Cerebellar nuclear complex (tissue), 1 donor: ENCODE data around the gene PPIAL4G.
"Not testable (repeated sequence)": the region's sequence is repeated elsewhere in the genome, so short reads cannot be mapped to it uniquely, and the experiment has no call there.

ENCODE experiments used
- DNase-seq, 2 experiments: peaks; one replicate each; lab custom pipeline; 2025; lab: John Stamatoyannopoulos, UW

The PPIAL4G gene

DNA sequence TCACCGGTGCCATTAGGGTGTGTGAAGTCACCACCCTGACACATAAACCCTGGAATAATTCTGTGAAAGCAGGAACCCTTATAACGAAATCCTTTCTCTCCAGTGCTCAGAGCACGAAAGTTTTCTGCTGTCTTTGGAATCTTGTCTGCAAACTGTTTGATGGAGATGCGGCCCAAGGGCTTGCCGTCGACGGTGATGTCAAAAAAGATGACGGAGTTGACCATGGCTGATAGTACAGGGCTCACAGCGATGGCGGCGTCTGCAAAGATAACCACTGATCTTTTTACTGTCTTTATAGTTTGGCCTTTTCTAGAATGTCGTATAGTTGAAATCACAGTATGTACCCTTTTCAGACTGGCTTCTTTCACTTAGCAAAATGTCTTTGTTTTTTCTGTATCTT lies at the start of gene PPIAL4G:
PPIAL4G (minus strand) TSS at position 274 of the 400 bp plus-strand sequence; CDS start at position 224, 50 bp downstream.
- not testable (repeated sequence) for DNase-seq

DNA sequence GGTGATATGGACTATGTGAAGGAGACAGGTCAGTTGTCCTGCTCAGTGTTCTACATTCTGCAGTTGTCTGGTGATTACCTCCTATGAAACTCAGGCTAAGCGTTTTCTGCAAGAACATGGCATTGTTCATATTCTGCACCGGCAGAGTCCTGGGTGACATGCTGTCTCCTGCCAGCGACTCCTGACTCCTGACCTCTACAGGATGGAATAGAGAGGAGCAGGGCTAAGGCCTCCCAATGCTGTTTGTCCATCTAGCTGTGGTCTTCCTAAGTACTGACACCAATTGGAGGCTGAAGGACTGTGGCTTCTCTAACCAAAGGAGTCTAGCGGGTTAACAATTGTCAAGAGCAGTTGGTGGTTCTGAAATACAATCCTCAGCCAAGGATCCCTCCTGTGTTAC lies 49.1 kb upstream of the PPIAL4G start:
- not testable (repeated sequence) for DNase-seq

DNA sequence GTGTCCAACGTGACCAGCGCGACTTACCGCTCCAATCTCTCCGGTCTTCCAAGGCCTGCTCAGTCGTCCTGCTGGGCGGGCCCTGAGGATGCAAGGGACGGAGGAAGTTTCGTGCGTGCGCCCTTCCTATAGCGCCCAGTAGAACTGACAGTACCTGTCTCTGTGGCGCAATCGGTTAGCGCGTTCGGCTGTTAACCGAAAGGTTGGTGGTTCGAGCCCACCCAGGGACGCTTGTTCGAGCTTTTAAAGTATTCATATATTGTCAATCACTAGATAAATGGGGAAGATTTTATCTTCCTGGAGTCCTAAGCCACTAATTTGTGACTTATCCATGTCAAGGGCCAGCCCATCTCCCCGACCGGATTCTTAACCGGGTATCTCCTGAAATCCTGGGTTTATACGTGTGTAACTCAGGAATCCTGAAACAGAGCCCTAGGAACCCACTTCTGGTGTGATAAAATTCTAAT lies 46.0 kb upstream of the PPIAL4G start:
- DNase-seq, result not testable (repeated sequence)

DNA sequence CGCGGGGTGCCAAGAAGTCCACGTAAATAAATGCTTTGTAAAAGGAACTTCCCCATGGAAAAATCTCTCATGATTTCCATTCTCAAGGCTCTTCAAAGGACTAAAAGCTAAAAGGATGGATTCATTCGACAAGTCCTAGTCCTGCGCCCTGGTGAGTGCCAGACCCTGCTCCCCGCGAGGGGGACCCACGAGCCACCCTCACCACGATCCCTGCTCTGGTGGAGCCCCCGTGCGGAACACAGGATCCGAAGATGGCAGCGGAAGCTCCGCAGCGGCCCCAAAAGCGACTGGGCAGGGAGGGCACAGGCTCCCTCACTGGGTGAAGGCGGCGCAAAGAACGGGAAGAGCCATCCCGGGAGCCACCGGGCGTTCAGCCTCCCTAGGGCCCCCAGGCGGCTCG lies 45.5 kb upstream of the PPIAL4G start:
- not testable (repeated sequence) for DNase-seq

DNA sequence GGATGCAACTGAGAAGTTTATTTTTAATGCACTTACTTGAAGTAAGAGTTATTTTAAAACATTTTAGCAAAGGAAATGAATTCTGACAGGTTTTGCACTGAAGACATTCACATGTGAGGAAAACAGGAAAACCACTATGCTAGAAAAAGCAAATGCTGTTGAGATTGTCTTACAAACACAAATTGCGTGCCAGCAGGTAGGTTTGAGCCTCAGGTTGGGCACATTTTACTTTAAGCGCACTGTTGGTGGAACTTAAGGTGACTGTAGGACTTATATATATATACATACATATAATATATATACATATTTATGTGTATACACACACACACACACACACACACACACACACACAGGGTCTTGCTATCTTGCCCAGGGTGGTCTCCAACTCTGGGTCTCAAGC lies 43.5 kb upstream of the PPIAL4G start:
- DNase-seq, result not testable (repeated sequence)

DNA sequence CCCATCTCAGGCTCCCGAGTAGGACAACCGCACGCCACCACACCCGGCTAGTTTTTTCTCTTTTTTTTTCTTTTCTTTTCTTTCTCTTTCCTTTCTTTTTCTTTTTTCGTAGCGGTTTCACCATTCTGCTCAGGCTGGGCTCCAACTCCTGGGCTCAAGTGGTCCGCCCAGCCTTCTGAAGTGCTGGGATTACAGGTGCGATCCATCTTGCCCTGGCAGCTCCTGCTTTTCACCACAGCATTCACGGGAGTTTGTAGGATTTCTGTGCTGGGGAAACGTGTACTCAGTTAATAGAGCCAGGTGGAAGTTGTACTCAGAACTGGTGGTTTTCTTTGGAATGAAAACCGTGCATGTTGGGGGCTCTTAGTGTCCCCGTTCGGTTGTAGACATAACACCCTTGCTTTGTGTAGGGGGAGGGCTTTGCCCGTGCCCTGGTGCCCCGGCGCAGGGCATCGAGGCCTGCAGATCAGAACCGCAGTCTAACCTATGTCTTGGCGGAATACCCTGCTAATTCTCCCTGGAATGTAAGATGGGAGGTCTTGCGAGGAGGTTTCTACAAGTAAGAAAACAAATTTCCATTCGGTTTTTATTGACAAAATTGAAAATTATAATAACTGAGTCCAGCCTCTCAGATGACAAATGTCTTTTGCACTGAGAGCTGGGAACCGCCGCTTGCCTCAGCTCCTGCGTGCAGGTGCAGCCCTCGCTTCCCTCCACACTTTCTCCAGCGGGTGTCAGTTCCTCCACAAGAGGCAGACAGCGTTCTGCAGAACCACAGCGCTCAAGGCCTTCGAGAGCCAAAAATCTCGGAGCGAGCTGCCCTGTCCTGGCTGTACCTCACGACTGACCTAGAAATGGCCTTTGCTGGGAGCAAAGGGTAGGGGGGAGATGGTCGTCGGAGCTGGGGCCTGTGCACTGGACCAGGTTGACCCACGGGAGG lies 40.4 kb upstream of the PPIAL4G start:
- DNase-seq, result not testable (repeated sequence)

DNA sequence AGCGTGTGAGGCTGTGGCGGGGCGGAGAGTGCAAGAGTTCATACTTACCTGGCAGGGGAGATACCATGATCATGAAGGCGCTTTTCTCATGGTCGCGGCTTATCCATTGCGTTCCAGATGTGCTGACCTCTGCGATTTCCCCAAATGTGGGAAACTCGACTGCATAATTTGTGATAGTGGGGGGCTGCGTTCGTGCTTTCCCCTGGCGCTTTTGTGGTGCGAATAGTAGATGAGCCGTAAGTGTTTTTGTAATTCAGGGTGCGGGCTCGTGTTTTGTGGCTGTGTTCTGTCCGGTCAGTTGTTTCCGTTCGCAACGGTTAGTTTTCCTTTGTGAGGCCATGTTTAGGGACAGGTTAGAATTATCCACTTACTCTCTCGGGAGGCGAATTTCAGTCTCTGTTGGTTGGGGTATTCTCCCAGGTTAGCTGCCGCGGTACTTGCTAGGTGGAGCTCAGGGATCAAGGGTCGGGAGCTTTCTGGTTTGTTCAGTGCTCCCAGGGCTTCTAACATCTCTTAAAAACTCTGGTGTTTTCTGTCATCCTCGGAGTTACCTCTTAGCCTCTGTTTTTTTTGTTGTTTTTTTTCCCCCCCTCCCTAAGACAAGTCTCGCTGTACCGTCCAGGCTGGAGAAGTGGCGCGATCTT lies 39.6 kb upstream of the PPIAL4G start:
- DNase-seq, result peak; percentile 22 to 84

DNA sequence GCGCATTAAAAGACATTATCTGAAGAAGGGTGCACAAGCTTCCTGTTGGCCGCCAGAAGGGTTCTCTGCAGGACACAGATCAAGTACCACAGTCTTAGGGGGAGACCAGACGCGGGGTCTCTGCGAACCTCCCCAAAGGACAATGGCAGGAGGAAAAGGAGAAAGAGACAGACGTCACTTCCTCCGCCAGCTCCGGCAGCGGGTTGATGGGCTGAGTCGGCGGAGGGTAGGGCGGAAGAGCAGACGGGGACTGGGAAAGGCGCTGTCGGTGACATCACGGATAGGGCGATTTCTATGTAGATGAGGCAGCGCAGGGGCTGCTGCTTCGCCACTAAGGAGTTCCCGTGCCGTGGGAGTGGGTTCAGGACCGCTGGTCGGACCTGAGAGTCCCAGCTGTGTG lies 39.0 kb upstream of the PPIAL4G start:
- DNase-seq, result peak; percentile 45 to 79

DNA sequence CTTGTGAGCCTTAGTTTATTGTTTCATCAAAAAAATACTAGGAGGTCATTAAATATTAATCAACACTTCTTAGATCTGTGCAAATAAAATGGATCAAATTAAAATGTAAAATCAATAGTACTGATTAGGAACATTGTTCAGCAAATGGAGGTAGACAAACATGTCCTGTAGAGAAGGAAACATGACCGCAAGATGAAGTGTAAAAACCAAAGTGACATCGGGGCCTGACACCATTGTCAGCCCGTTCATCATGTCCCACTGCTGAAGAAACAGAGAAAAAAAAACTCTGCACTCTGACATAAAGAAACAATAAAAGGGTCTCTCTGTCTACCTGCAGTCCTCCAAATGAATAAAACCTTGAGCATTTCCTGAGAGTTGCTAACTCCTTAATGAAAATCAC lies 31.2 kb upstream of the PPIAL4G start:
- DNase-seq, result not testable (repeated sequence)

DNA sequence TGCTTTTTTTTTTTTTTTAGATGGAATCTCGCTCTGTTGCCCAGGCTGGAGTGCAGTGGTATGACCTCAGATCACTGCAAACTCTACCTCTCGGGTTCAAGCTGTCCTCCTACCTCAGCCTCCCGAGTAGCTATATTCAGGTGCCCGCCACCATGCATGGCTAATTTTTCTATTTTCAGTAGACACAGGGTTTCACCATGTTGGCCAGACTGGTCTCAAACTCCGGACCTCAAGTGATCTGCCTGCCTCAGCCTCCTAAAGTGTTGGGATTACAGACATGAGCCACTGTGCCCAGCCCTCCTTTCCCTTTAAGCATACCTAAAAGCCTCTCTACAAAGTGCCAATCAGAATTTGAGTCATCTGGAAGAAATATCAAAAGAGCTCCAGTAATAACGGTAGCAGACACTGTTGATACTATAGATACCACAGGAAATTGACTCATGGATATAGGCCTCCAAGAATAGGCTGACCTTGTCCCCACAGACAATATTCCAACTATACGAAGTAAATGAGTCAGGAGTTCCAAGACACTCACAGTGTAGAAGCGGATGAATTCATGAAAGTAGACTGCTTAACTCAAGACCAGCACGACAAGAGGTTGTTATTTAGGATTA lies 29.6 kb upstream of the PPIAL4G start:
- DNase-seq, result not testable (repeated sequence)

DNA sequence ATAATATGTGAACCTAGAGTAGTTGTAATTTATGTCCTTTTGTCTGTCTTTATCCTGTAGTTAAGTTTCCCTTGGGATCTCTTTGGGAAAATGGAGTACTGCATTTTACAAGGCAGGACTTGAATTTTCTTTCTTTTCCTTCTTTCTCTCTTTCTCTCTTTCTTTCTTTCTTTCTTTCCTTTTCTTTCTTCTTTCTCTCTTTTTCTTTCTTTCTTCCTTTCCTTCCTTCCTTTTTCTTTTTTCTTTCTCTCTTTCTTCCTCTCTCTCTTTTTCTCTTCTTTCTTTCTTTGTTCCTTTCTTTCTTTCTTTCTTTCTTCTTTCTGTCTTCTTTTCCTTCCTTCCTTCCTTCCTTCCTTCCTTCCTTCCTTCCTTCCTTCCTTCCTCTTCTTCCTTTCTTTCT lies 10.8 kb upstream of the PPIAL4G start:
- not testable (repeated sequence) for DNase-seq

DNA sequence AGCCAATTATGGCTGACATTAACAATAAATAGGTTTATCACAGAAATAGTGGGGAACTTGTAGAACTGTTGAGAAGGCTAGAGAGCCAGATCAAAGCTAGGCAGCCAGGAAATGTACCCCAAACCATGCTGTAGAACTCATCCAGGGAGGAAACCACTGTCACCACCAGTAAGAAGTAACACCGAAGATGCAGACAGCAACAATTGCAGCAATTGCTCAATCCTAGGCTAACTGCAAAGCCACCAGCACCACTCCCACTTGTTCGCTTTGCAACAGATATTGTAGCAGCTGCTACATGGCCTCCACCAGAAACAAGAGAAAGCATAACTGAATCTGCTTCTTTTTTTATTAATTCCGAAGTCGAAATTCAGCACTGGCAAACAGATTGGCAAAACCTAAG lies 2.0 kb downstream of the PPIAL4G start:
- not testable (repeated sequence) for DNase-seq

DNA sequence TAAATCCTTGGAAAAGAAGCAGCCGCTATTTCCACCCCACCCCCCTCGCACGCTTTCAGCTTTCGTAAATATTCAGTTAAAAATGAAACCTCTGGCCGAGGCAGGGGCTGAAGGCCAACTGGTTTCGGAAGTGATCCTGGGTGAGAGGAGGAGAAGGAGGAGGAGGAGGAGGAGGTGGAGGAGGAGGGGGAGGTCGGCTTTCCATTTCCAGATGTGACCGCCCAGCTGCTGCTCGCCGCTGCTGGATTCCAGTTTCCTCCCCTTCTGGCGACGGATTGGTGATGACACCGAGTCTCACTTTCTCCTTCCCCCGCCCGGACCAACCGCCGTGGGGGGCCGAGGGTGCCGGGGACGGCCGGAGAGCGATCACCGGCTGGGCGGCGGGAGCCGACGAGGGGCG lies 23.4 kb downstream of the PPIAL4G start:
- DNase-seq, result not testable (repeated sequence)

DNA sequence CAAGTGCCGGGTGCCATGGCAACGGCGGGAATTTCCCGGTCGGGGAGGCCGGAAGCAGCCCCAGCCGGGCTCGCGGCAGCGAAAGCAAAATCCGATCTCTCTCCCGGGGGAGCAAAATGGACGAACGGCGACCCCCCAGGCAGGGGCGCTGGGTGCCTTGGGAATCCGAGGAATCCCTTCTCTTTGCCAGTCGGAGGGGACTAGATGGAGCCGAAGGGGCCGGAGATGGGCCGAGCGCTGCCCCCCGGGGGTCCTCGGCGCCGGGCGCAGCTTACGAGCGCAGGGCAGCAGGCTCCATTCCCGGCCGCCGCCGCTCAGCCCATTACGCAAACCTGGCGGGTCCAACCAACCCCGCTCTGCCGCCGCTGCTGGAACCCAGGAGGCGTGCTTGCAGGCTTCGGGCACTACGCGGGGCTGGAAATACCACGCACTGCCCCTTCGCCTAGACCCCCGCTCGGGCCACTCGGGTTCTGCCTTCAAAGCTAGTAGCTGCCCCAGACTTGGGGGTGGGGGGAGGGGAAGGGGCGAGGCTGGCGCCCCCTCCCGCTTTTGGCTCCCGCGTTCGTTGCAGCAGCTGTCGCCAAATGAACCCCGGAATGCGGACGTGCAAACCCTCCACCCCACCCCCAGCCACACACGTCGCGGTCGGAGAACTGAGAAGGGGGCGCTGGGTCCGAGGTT lies 24.1 kb downstream of the PPIAL4G start:
- not testable (repeated sequence) for DNase-seq

DNA sequence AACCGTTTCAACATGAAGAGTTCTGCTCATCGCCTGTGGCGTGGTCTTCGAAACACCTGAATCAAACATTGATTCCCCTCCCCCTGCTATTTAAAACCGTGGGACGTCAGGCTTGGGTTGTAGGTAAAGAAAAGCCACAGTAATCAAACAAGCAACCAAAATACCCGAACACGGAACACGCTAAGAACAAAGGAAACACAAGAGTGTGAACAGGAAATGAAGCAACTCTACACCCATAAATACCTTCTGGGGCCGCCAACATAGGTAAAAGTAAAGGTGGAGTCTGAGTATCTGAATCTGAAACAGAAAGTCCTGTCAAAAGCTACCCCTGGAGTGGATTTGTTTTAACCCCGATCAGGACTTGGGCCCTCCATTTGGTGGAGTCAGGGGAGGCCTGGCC lies 24.7 kb downstream of the PPIAL4G start:
- DNase-seq, result not testable (repeated sequence)

DNA sequence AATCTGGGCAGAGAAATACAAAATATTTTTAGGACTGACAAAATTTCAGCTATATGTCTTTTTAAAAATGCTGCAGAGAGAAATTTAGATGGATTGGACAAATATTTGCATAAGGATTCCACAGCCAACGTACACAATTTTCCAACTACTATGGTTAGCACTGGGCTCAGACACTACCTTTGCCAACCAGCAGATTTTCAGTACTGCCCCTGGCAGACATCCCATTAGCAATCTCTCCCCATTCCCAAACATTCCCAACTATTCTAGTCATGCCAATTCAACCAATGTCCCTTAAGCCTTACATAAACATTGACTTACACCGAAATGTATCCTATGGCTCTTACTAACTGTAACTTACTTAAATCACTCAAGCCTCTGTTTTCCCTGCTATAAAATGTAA lies 30.3 kb downstream of the PPIAL4G start:
- DNase-seq, result not testable (repeated sequence)

DNA sequence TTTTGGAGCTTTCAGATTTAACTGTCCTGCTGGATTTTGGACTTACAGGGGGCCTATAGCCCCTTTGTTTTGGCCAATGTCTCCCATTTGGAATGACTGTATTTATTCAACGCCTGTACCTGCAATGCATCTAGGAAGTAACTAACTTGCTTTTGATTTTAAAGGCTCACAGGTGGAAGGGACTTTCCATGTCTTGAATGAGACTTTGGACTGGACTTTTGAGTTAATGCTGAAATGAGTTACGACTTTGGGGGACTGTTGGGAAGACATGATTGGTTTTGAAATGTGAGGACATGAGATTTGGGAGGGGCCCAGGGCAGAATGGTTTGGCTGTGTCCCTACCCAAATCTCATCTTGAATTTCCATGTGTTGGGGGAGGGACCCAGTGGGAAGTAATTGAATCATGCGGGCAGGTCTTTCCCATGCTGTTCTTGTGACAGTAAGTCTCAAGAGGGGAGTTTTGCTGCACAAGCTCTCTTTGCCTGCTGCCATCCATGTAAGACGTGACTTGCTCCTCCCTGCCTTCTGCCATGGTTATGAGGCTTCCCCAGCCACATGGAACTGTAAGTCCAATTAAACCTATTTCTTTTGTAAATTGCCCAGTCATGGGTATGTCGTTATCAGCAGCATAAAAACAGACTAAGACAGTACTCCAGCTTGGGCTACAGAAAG lies 43.3 kb downstream of the PPIAL4G start:
- DNase-seq, result not testable (repeated sequence)

DNA sequence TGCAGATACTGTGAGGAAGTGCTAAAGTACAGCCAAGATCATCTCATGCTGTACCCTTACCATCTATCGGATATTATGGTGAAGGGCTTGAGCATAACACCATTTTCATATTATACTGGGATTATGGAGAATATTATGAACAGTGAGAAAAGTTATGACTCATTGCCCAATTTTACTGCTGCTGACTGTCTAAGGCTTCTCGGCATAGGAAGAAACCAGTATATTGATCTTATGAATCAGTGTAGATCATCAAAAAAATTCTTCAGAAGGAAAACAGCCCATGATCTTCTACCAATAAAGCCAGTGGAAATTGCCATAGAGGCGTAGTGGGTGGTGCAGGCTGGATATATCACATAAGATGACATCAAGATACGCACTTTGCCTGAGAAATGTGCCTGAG lies 47.7 kb downstream of the PPIAL4G start:
- DNase-seq, result no peak

DNA sequence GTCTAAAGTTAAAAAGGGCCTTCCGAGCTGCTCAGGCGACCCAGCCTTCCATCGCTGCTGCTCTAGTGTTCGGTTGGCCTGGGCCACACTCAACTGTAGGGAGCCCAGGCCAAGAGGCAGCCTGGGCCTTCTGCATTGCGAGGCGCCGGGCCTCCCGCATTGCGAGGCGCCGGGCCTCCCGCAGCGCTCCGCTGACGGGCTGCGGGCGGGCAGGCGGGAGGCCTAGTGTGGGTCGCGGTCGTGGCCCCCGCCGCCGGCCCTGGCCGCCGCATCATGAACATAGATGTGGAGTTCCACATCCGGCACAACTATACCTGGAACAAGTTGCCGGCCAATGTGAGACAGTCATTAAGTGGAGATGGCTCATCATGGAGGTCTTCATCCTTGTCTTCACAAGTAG lies 48.3 kb downstream of the PPIAL4G start:
- DNase-seq, result no peak

DNA sequence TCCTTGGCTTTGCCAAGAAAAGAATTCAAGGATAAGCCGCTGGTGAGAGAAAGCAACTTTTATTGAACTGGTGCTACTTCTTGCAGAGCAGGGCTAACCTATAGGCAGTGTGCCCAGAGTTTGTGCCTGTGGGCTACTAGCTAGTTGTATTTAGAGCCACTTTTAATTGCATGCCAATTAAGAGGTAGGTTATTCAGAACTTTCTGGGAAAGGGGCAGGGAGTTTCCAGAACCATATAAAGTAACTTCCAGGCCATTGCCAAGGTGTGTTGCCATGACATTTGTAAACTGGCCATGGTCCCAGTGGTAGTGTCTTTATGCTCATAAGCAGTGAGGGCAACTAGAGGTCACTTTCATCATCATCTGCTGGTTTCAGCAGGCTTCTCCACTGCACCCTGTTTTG lies 50.2 kb downstream of the PPIAL4G start:
- DNase-seq, result not testable (repeated sequence)
